HG03045 (cell line): ENCODE measurements around the gene NR1H3.
"Not testable (repeated sequence)": the region's sequence is repeated elsewhere in the genome, so short reads cannot be mapped to it uniquely, and the experiment has no call there.

Source experiments
- ATAC-seq: cut with Tn5 transposase; IDR thresholded peaks from one replicate; pipeline ENCODE4 v1.9.1; 2021; ENCODE audit warnings: mild to moderate bottlenecking, moderate library complexity; ENCODE audit not compliant: unreplicated experiment

The NR1H3 gene

GRCh38 chr11:47302853-47303252, 45.1 kb downstream of the NR1H3 start:
- ATAC-seq, result no peak

- ATAC-seq, result no peak
These were observed 48.1 kb downstream of the NR1H3 start for GRCh38 chr11:47305734-47306483.

DNA sequence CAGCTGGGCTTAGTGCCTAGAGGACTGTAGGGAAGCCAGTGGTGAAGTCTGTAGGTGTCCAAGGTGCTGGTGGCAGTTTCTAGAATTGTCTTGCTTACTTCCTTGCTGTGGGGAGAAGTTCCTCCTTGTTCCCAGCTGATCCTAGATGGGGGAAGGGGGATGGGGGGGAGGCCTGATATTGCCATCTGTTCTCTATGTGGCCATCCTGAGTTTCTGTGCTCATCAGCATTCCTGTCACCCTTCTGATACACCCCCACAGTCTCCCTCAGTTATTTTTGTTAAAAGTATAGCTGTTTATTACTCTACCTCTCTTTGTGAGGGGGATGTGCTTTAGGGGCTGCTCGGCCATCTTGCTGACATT, 48.7 kb downstream of the NR1H3 start:
- no peak for ATAC-seq

- ATAC-seq, result no peak
These were observed 50.4 kb downstream of the NR1H3 start for GRCh38 chr11:47308050-47308823.

DNA sequence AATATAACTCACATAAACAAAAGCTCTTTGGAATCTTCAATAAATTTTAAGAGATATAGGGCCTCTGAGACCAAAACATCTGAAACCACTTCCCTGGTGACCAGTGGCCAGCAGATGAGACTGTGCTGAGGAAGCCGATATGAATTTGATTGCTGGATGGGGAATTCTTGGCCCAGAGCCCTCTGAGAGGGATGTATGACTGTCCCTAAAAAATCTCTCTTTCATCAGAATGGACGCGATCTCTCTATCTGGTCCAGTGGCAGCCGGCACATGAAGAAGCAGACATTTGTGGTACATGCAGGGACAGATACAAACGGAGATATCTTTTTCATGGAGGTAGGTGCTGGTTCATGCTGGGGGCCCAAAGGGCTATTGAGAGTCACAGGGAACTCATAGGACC, 57.2 kb downstream of the NR1H3 start:
- ATAC-seq, result no peak

DNA sequence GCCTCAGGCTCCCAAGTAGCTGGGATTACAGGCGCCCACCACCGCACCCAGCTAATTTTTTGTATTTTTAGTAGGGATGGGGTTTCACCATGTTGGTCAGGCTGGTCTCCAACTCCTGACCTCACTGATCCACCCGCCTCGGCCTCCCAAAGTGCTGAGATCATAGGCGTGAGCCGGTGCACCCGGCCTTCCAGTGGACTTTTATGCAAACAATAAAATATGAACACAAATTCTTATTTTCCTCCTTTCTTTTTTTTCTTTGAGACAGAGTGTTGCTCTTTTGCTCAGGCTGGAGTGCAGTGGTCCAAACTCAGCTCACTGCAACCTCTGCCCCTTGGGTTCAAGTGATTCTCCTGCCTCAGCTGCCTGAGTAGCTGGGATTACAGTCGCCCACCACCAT, 58.7 kb downstream of the NR1H3 start:
- ATAC-seq, result not testable (repeated sequence)

DNA sequence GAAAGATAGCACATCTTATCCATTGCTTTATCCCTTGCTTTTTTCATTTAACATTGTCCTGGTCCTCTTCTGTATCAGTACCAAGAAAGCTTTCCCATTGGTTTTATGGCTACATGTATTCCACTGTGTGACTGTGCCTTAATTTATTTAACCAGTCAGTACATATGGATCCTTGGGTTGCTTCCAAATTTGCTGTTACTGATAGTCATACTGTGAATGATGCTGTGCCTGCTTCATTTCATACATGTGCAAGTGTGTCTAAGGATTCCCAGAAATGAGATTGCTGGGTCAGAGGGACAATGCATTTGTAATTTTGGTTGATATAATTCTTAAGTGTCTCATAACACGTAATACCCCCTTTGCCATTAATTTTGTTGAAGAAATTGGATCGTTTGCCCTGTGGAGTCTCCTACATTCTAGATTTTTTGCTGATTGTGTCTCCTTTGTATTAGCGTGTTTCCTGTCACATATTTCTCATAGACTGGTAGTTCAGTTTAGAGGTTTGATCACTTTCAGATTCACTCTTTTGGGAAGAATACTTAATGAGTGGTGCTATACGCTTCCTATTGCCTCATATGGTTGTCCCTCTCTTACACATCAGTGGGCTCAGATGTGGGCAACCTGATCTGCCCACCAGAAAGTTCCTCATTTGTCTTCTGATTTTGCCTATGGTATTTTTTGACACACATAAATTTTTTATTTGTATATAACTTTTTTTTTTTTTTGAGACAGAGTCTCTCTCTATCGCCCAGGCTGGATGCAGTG, 59.5 kb downstream of the NR1H3 start:
- no peak for ATAC-seq

GRCh38 chr11:47318166-47318565, 60.4 kb downstream of the NR1H3 start:
- ATAC-seq, result no peak
